Lung (tissue), 12 donors: ENCODE results near the gene ENTPD6. TPM values are rescaled to one million over a fixed set of nuclear protein-coding genes. Genes with fewer than 3 reads are reported as not detected.

ENCODE experiments used
- ATAC-seq: fragments of 200-7000 bp; cut with Tn5 transposase; one replicate; pipeline ENCODE4 v1.9.1; 2020; ENCODE audit warnings: moderate number of reproducible peaks; ENCODE audit not compliant: insufficient read depth, low FRiP score
- DNase-seq, 3 donors: peaks; one replicate each; pipeline ENCODE4 v3.0.0-alpha.2; 2013 to 2017
- H3K27ac ChIP-seq, 2 donors: one replicate each; pipeline ENCODE4 v1.5.1; 2013; ENCODE audit warnings: mild to moderate bottlenecking in 2 of 2, moderate library complexity in 2 of 2, control low read depth in 1 of 2, inconsistent platforms in 1 of 2, low read depth in 1 of 2, low read length in 1 of 2
- H3K27me3 ChIP-seq, 3 donors: one replicate each; pipeline ENCODE4 v1.5.1; 2013; ENCODE audit warnings: low read length in 2 of 3; ENCODE audit not compliant: control insufficient read depth in 3 of 3, insufficient read depth in 3 of 3
- H3K36me3 ChIP-seq, 4 donors: one replicate each; pipeline ENCODE4 v1.5.1; 2013; ENCODE audit warnings: low read length in 4 of 4, mild to moderate bottlenecking in 1 of 4, moderate library complexity in 1 of 4; ENCODE audit not compliant: control insufficient read depth in 4 of 4, insufficient read depth in 4 of 4
- H3K4me1 ChIP-seq, 5 donors: one replicate each; pipeline ENCODE4 v1.5.1; 2013; ENCODE audit warnings: low read length in 5 of 5, mild to moderate bottlenecking in 2 of 5, moderate library complexity in 1 of 5; ENCODE audit not compliant: control insufficient read depth in 5 of 5, insufficient read depth in 5 of 5
- H3K4me3 ChIP-seq: one replicate; pipeline ENCODE4 v1.5.1; 2013; ENCODE audit warnings: mild to moderate bottlenecking, control low read depth, moderate library complexity
- H3K9ac ChIP-seq, 2 donors: one replicate each; pipeline ENCODE4 v1.5.1; 2013; ENCODE audit warnings: low read length in 2 of 2, control low read depth in 1 of 2; ENCODE audit not compliant: insufficient read depth in 1 of 2
- H3K9me3 ChIP-seq, 4 donors: one replicate each; pipeline ENCODE4 v1.5.1; 2013; ENCODE audit warnings: low read length in 3 of 4, mild to moderate bottlenecking in 1 of 4, moderate library complexity in 1 of 4; ENCODE audit not compliant: control insufficient read depth in 4 of 4, insufficient read depth in 3 of 4
- CTCF ChIP-seq: IDR thresholded peaks from 2 replicates; pipeline ENCODE4 v1.5.1; 2012; ENCODE audit warnings: mild to moderate bottlenecking; ENCODE audit errors: control extremely low read depth, extremely low read depth
- WGBS, 2 donors: extraction: QIAGEN DNeasy Blood & Tissue Kit; methylation state at CpG; one replicate each; pipeline ENCODE4 v1.1.7; 2013; 5-methylcytosine and 5-hydroxymethylcytosine counted together
- polyA plus RNA-seq, 2 donors: library from polyadenylated mRNA; stranded (reverse); fragments of 200-250 nt; gene quantifications; one replicate each; pipeline ENCODE4 v1.2.1, GENCODE V29; 2013
- total RNA-seq, 2 donors: library from RNA; depleted of rRNA in 1 of 2; stranded (reverse); fragments of >200 nt in 1 of 2; gene quantifications; one replicate each; pipeline ENCODE4 v1.2.1, GENCODE V29; 2014 to 2021
- donor health status: control.
- donor health status: control.
- donor health status: Bipolar disorder and iron deficiency.
- donor health status: healthy.
- donor health status: DM: yes; HTN: yes; CAD: no.

The ENTPD6 gene
- total and polyA plus RNA-seq, 4 donors = 33.8 to 78.8 (median 52.2) TPM

GRCh38 chr20:25250508-25250907, 55.0 kb downstream of the ENTPD6 start:
- peak overlapping the region in 1 of 2 donors; percentile 96 for H3K27ac ChIP-seq

GRCh38 chr20:25251019-25251418, 55.5 kb downstream of the ENTPD6 start:
- H3K36me3 ChIP-seq = peaks cover 0 to 5% (median 1%) of the 10 kb centered on the region in 4 donors
- no peaks in the 10 kb centered on the region for H3K27me3 ChIP-seq
- no peak overlapping the region for H3K9ac ChIP-seq
- H3K27ac ChIP-seq = peak overlapping the region in 1 of 2 donors; percentile 52
- no peaks in the 10 kb centered on the region for H3K9me3 ChIP-seq
- WGBS, 2 donors = 95 to 98% methylated on average over 9 of the region's 9 CpGs
- H3K4me1 ChIP-seq = peaks cover 0 to 19% (median 7%) of the 10 kb centered on the region in 5 donors
- H3K4me3 ChIP-seq = no peak overlapping the region
- no peak for ATAC-seq
- DNase-seq = no peak
- TF ChIP-seq CTCF = no peak

More at GRCh38 chr20:25250508-25250907, 55.0 kb downstream of the ENTPD6 start:
- no peak for DNase-seq
- Histone ChIP-seq H3K36me3 (peaks cover 0 to 5% (median 1%) of the 10 kb centered on the region in 4 donors), H3K9ac (no peak overlapping the region), H3K4me1 (peaks cover 0 to 19% (median 7%) of the 10 kb centered on the region in 5 donors), H3K27me3 (no peaks in the 10 kb centered on the region), H3K4me3 (no peak overlapping the region), H3K9me3 (no peaks in the 10 kb centered on the region)
- no peak for ATAC-seq
- TF ChIP-seq CTCF = no peak
- WGBS, 2 donors = 96 to 97% methylated on average over 3 of the region's 3 CpGs

- Histone ChIP-seq H3K9ac (no peak overlapping the region), H3K27ac (peak overlapping the region in 1 of 2 donors; percentile 52), H3K4me3 (no peak overlapping the region), H3K9me3 (no peaks in the 10 kb centered on the region), H3K36me3 (peaks cover 0 to 5% (median 1%) of the 10 kb centered on the region in 4 donors), H3K27me3 (no peaks in the 10 kb centered on the region), H3K4me1 (peaks cover 0 to 19% (median 7%) of the 10 kb centered on the region in 5 donors)
- no peak for ATAC-seq
- DNase-seq = no peak
- WGBS, 2 donors = 91 to 93% methylated on average over 4 of the region's 4 CpGs
- no peak for TF ChIP-seq CTCF
These were observed 56.0 kb downstream of the ENTPD6 start for GRCh38 chr20:25251558-25251957.

GRCh38 chr20:25252230-25252651, 56.7 kb downstream of the ENTPD6 start:
- Histone ChIP-seq H3K4me3 (no peak overlapping the region), H3K9me3 (no peaks in the 10 kb centered on the region), H3K27ac (peak overlapping the region; percentile 34 to 67), H3K9ac (no peak overlapping the region), H3K27me3 (no peaks in the 10 kb centered on the region), H3K36me3 (peaks cover 0 to 5% (median 1%) of the 10 kb centered on the region in 4 donors), H3K4me1 (peaks cover 0 to 17% (median 7%) of the 10 kb centered on the region in 5 donors)
- ATAC-seq = no peak
- 83 to 85% methylated on average over 6 of the region's 6 CpGs for WGBS, 2 donors
- TF ChIP-seq CTCF = no peak
- no peak for DNase-seq
